ENCODE measurements around the gene ADCY5. TPM values are rescaled to one million over a fixed set of nuclear protein-coding genes. Genes with fewer than 3 reads are reported as not detected.
A peak's percentile ranks its signal among the peaks of the same experiment; 100 is the strongest.

Gene ADCY5
- total RNA-seq, 1 donor from 2014 or later: 10.6 TPM

- peaks cover 17% of the 10 kb centered on the region for H3K27me3 Mint-ChIP-seq (ENCODE audit: unreplicated experiment)
- no peak for TF ChIP-seq CTCF (IDR thresholded peaks at IDR 0.05)
- peaks cover 2% of the 10 kb centered on the region for H3K36me3 Mint-ChIP-seq (ENCODE audit: unreplicated experiment)
- no peak for DNase-seq (ENCODE audit: extremely low spot score, unreplicated experiment)
- H3K9me3 Mint-ChIP-seq (ENCODE audit: unreplicated experiment): no peaks in the 10 kb centered on the region
- no peak overlapping the region for H3K27ac Mint-ChIP-seq (ENCODE audit: unreplicated experiment)
- H3K4me1 Mint-ChIP-seq (ENCODE audit: unreplicated experiment): no peaks in the 10 kb centered on the region
- no peak overlapping the region for H3K4me3 Mint-ChIP-seq (ENCODE audit: unreplicated experiment)
These were observed 151.9 kb downstream of the ADCY5 start for GRCh38 chr3:123296836-123297626.

GRCh38 chr3:123296261-123296660 lies 152.6 kb downstream of the ADCY5 start:
- no peaks in the 10 kb centered on the region for H3K4me1 Mint-ChIP-seq (ENCODE audit: unreplicated experiment)
- H3K27me3 Mint-ChIP-seq (ENCODE audit: unreplicated experiment): peaks cover 17% of the 10 kb centered on the region
- no peak overlapping the region for H3K27ac Mint-ChIP-seq (ENCODE audit: unreplicated experiment)
- no peaks in the 10 kb centered on the region for H3K9me3 Mint-ChIP-seq (ENCODE audit: unreplicated experiment)
- TF ChIP-seq CTCF (IDR thresholded peaks at IDR 0.05): no peak
- H3K4me3 Mint-ChIP-seq (ENCODE audit: unreplicated experiment): no peak overlapping the region
- DNase-seq (ENCODE audit: extremely low spot score, unreplicated experiment): no peak
- peaks cover 2% of the 10 kb centered on the region for H3K36me3 Mint-ChIP-seq (ENCODE audit: unreplicated experiment)

- peak; percentile 81 for DNase-seq (ENCODE audit: extremely low spot score, unreplicated experiment)
- Mint-ChIP-seq H3K36me3 (ENCODE audit: unreplicated experiment) (peaks cover 4% of the 10 kb centered on the region), H3K27ac (ENCODE audit: unreplicated experiment) (no peak overlapping the region), H3K9me3 (ENCODE audit: unreplicated experiment) (no peaks in the 10 kb centered on the region), H3K4me3 (ENCODE audit: unreplicated experiment) (no peak overlapping the region), H3K4me1 (ENCODE audit: unreplicated experiment) (no peaks in the 10 kb centered on the region), H3K27me3 (ENCODE audit: unreplicated experiment) (peaks cover 17% of the 10 kb centered on the region)
- TF ChIP-seq CTCF (IDR thresholded peaks at IDR 0.05): no peak
These were observed 153.0 kb downstream of the ADCY5 start for GRCh38 chr3:123295901-123296250.

- Mint-ChIP-seq H3K4me3 (ENCODE audit: unreplicated experiment) (no peak overlapping the region), H3K4me1 (ENCODE audit: unreplicated experiment) (no peaks in the 10 kb centered on the region), H3K9me3 (ENCODE audit: unreplicated experiment) (no peaks in the 10 kb centered on the region), H3K36me3 (ENCODE audit: unreplicated experiment) (peaks cover 4% of the 10 kb centered on the region), H3K27ac (ENCODE audit: unreplicated experiment) (no peak overlapping the region), H3K27me3 (ENCODE audit: unreplicated experiment) (peaks cover 17% of the 10 kb centered on the region)
- TF ChIP-seq CTCF (IDR thresholded peaks at IDR 0.05): no peak
- DNase-seq (ENCODE audit: extremely low spot score, unreplicated experiment): peak; percentile 69
These were observed 153.6 kb downstream of the ADCY5 start for GRCh38 chr3:123295171-123295900.

- H3K4me3 Mint-ChIP-seq (ENCODE audit: unreplicated experiment): no peak overlapping the region
- H3K27me3 Mint-ChIP-seq (ENCODE audit: unreplicated experiment): peaks cover 17% of the 10 kb centered on the region
- no peak overlapping the region for H3K27ac Mint-ChIP-seq (ENCODE audit: unreplicated experiment)
- H3K9me3 Mint-ChIP-seq (ENCODE audit: unreplicated experiment): no peaks in the 10 kb centered on the region
- no peak for TF ChIP-seq CTCF (IDR thresholded peaks at IDR 0.05)
- no peaks in the 10 kb centered on the region for H3K4me1 Mint-ChIP-seq (ENCODE audit: unreplicated experiment)
- DNase-seq (ENCODE audit: extremely low spot score, unreplicated experiment): peak; percentile 78
- H3K36me3 Mint-ChIP-seq (ENCODE audit: unreplicated experiment): peaks cover 10% of the 10 kb centered on the region
These were observed 154.5 kb downstream of the ADCY5 start for GRCh38 chr3:123294296-123294938.

Measured in osteocyte (in vitro differentiated cells).